SKM-1 (cell line): ENCODE results near the gene MOGAT3.
A peak's percentile ranks its signal among the peaks of the same experiment; 100 is the strongest.

Experiments used
- DNase-seq: peaks from one replicate; lab custom pipeline; 2025; ENCODE audit not compliant: unreplicated experiment; lab: John Stamatoyannopoulos, UW

Gene MOGAT3

DNA sequence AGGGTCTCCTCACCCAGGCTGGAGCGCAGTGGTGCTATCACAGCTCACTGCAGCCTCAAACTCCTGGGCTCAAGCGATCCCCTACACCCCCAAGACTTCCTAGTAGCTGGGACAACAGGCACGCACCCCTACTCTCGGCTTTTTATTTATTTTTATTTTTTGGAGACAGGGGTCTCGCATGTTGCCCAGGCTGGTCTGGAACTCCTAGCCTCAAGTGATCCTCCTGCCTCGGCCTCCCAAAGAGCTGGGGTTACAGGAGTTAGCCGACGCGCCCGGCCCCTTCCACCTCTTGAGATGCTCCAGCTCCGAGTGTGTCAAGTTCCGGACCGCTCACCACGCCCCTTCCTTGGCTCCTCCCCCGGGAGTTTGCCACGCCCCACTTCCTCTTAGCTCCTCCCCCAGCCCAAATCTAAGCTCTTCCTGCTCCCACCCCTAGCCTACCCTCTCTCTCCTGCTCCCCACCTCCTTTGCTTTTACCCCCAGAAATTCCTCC lies 27.0 kb downstream of the MOGAT3 start:
- DNase-seq, result no peak

DNA sequence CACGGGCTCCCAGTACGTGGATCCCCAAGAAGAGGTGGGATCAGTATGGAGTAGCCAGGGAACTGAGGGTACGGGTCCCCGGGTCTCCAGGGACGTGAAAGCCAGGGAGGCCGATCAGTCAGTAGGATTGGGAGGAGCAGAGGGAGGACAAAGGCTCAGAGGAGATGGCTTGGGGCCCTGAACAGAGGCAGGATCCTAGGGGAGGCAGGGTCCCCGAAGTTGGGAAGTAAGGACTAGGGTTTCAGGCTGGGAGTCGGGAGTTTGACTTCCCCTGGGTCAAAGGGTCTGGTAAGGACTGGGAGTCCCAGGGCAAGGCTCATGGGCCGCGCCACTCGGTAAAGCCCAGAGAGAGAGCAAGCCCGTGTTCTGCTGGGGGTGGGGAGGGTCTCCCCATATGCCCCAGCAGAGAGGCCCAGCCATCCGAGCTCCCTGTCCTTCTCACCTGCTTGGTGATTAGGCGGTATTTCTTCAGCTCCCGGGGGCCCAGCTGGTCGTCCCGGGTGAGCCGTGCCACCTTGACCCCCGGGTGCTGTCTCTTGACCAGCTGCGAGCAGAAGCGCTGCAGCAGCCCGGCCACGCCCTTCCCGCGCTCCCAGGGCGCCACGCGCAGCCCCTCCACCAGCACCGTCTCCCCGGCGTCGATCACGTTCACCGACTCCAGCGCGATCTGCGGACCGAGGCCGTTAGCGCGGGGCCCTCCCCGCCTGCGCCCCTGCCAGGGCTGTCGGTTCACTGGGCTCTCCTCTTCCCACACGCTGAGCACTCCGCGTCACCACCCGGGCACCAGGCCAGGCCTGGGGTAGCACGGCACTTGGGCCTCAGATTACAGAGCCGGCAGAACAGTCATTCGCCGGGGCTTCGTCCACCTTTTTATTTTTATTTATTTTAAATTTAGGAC lies 27.7 kb downstream of the MOGAT3 start:
- no peak for DNase-seq

DNA sequence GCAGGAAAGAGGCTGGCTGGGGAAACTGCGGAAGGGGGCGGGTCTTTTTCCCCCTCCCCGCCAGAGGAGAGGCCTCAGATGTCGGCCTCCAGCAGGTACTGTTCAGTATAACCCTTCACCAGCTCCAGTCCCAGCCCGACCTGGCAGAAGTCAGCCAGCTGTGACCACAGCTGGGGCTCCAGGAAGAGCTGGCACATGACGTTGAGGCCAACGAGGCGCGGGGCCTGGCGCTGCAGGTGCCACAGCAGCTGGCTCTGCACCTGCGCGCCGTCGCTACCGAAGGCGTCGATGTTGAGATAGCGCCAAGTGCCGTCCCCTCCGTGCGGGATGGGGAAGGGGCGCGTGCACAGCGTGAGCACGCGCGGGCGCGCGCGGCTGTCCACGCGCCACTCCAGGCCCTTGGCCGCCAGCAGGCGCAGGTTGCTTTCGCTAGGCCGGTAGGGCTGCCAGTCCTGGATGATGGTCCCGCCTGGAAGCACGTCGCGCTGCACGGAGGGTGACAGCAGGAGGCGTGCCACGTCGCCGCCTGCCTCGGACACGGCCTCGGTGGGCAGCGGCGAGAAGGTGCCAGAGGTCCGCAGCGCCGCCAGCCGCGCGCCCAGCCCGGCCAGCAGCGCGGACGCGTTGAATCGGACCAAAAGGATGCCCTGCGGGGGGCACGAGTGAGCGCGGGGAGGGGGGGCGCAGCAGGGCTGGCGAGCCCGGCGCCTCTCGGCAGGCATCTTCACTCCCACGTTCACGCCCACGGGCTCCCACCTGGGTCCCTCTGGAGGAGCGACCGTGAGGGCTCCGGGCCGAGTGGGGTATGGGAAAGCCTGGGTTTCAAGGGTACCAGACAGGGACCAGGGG lies 28.6 kb downstream of the MOGAT3 start:
- no peak for DNase-seq

DNA sequence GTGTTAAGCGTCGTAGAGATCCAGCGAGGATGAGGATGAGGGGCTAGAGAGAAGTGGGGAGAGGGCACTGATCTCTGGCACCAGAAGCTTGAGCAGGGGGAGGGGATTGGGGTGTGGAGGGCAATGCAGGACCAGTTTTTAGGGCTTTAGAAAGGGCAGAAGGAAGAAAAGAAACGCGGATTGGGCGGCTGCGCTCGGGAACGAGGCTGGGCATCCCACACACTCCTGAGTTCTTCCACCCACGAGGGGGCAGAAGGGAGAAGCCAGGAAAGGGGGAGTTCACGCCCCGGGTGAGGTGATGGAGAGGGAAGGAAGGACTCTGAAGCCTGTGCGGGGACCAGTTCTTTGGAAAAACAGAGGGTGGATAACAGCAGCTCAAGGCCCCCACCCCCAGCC lies 29.4 kb downstream of the MOGAT3 start:
- no peak for DNase-seq

DNA sequence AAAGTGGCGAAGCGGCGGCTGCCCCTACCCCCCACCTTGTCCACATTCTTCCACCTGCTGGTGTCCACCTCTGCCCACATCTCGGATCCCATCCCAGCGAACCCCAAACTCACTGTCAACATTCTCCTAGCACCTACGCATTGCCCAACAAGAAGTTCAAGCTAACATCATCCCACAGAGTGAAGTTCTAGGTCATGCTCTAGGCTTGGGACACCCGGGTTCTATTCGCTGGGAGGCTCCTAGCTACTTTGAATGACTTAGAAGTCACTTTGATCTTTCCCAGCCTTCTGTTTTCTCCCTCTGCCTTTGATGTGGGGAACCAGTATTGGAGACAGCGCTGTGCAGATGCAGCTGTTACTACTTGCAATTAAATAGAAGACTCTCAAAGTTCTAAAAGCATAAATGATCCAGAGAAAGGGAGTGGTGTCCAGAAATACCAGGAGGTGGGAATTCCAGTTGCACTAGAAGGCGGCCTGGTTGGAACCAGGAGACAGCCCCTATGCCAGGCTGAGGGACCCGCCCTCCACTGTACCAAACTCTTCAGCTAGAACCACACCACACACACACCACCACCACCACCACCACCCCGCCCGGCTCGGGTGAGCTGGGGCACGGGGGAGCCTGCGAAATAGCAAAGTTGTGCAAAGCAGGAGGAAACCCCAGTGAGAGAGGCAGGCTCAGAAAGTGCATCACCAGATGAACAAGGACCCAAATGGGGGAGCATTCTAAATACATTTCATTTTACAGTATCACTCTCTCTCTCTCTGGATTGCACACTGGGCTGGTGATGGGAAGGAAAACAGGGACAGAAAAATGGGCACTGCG lies 30.0 kb downstream of the MOGAT3 start:
- no peak for DNase-seq

DNA sequence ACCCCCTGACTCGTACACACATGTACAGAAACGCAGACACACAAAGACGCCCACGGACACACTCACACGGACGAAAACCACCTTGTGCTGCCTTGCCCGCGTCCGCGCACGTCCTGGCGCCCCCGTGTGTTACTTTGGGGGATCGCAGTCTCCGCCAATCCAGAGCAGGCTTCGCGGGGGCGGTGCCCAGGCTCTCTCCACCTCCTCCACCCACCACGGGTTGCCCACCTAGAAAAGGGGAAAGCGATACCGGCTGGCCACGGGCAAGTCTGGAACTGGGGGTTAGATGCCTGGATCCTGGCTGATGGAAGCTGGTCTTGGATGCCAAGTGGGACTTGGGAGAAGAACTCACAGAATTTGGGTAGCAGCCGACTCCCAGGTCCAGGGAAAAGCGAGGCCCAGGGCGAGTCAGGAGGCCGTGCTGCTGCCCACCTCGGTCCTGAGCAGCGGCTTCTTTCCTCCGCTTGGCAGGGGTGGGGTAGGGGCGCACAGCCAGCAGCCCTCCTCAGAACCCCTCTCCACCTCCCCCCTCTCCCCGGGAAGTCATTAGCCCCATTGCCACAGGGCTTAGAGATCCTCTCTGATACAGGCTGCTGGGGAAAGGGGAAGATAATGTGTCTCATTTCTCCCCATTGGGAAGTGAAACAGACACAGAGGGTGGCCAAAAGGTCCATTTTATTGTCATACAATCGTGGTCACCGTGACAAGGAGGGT lies 30.8 kb downstream of the MOGAT3 start:
- DNase-seq, result peak; percentile 52

DNA sequence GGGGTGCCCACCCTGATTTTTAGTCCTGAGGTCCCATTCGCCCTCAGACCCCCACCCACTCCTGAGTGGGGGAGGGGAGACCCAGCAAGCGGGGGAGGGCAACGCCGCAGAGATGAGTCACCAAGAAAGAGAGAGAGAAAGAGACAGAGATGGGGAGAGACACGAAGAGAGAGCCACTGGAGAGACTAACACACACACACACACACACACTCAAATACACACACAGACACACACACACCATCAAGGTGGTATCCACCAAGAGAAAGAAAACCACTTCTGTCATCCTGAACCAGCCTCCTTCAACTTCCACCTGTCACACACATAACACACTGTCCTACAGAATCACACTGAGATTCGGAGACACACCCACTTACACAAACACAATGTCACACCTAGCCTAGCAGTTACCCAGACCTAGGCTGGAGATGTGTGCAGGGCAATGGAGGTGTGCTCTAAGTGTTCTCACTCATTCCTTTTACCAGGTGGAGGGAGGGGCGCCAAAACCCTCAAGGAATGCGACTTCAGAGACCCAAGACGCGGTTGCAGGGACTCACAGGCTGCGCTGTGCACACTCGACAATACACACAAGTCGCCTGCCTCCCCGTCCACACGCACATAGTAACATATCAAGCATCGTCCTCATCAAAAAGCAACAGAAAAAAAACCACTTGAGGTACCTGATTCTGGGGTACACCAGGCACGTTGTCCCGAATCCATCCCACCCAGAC lies 31.6 kb downstream of the MOGAT3 start:
- no peak for DNase-seq

DNA sequence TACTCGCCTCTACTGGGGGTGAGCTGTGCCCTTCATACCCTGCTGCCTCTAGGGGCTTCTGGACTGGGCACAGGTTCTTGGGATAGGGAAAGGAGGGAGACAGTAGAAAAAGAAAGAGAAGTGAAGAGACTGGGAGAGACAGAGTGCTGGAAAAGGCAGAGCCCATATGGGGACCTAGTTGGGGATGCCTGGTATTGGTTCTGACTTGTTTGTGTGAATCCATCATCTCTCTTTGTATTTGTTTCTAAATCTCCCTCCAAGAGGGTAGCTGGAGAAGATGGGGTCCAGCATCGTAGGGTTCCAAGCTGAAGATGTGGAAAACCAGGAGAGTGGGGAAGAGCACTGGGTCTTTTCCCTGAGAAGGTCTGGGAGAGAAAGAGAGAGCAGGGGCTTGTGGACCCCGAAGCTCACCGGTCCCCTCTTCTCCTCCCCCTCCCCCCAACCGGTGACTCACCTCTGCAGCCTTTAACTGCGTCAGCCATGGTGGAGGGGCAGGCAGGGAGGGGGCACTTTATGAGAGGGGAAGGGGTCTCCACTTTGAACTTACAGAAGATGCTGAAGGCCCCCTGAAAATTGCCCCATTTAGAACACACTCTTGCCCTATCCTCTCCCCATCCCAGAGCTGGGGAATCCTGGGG lies 32.3 kb downstream of the MOGAT3 start:
- no peak for DNase-seq

DNA sequence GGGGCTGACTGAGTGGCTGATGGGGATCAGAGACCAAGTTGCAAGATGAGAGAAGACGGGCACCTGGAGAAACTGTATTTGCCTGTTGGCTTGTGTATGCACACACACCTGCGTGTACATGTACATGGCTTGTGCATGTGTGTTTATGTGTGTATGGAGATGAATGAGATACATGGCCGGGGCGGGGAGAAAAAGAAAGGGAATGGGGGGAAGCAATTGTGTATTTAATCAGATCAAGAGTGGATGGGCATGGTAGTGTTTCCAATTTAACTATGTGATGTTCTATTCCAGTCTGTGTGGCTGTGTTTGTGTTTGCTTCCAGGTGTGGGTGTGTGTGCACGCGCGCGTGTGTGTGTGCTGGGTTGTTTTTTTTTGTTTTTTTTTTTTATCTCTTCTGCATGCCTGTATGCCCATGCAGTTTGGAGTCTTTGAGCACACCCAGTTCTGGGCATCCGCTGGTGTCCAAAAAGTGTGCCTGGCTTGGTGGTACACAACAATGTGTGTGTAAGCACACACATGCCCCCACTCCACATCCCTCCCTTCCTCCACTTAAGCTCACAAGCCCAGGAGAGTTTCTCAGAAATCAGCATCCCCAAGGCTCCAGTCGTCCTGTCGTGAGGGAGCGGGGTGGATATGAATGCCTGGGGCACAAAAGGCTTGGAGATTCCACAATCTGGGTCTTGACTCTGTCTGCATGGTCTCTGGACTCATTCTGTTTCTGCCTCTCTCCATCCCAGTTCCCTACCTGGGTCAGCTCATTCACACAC lies 33.0 kb downstream of the MOGAT3 start:
- DNase-seq, result no peak

DNA sequence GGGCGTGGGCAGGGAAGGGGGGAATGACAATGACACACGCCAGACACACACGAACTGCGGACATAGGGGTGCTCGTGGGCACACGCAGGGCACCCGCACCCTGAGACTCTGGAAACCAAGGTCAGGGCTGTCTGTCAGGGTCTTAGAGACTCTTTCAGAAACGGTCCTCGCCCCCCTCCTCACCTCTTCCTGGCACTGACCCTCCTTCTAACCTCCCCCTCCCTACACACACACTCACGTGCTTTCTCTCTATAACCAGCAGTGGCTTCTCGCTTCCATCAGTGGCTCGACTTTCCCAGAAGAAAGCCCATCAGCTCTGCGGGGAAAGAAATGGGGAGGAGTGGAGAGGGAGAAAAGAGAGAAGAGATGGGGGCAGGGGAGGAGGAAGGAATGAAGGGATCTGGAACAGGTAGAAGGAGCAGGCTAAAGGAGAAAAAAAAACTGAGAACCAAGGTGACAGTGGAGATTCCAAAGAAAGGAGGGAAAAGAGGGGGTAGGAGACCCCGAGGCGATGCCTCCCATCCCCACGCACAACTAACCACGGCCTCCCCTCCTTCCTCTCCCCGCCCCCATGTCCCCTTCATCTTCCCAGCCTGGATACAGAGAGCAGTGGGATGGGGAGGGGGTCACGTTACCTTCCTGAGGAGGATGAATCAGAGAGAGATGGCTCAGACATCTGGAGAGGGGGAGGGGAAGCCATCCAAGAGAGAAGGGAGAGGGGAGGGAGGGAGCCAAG lies 33.8 kb downstream of the MOGAT3 start:
- no peak for DNase-seq

DNA sequence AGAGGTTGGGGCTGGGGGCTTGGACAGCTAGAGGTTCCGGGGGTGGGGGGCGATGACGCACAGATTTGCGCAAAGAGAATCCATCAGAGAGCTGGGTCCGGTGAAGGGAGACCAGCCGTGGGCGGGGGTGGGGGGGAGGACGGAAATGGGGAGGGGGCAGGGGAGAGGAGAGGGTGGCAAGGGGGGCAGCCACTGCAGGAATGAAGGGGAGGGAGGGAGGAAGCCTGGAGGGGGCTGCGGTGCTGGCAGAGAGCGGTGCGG lies 34.3 kb downstream of the MOGAT3 start:
- DNase-seq, result no peak

DNA sequence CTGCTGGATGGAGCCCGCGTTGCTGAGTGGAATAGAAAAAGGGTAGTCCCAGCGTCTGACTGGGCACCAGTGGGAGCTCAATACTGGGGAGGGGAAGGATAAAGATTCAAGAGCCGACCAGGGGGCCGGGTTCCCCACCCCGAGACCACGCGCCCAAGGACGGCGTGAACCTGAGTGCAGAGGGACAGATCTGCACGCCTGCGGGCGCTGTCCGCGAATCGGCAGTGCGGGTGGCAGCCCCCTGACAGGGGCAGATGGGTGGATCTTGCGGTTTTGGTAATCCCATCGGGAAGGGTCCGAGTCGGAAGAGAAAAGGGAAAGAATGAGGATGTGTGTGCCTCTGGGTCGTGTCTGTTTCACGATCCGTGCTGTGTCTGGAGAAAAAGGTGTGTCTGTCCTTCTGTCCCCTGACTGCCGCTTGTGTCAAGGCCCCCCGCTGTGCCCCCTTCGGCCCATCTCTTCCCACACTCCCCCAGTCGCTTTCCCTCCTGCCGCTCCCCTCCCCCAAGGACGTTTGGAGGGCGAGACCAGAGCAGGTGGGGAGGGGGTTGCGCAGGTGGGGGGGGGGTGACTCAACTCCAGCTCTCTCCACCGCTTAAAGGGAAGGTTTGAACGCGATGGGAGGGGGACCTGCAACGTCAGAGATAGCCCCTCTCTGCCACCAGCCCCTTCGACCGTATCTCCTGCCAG lies 34.7 kb downstream of the MOGAT3 start:
- no peak for DNase-seq

DNA sequence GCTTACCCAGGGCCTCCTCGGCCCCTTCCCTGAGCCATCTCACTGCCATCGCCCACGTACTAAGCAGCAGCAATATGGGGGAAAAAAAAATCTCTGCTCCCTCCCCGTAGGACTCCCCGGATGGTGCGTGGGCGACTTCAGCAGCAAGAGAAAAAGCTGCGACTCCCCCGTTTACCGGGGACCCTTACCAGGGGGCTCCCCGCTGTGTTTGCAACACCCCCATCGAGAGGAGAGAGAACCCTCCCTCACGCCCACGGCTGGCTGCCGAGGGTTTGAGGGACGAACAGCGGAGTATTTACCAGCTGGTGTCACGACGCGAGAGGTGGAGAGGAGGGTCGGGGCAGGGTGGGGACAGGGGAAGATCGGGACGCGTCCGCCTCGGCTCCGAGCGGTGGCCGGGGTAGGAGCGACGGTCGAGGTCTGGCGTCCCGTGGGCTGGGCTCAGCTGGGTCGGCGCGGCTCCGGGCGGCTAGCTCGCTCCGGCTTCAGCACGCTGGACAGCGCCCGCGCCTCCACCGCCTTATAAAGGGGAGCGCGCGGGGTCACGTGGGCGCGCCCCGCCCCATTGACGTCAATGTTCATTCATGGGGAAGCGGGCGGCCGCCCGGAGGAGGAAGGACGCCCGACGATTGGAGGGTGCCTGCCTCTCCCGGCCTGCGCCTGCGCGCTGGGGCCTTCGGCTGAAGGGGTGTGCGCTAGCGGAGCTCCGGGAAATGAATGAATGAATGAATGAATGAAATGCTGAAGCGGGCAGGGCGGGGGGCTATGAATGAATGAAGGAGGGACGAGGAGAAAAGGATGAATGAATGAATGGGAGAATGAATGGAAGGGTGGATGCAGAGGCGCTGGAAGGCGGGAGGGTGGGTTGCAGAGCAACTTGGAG lies 35.5 kb downstream of the MOGAT3 start, which contains the start of gene VGF:
VGF (minus strand) TSS at position 495 of the 883 bp plus-strand sequence. CDS start 726 bp downstream, outside the sequence.
- peak; percentile 54 for DNase-seq

DNA sequence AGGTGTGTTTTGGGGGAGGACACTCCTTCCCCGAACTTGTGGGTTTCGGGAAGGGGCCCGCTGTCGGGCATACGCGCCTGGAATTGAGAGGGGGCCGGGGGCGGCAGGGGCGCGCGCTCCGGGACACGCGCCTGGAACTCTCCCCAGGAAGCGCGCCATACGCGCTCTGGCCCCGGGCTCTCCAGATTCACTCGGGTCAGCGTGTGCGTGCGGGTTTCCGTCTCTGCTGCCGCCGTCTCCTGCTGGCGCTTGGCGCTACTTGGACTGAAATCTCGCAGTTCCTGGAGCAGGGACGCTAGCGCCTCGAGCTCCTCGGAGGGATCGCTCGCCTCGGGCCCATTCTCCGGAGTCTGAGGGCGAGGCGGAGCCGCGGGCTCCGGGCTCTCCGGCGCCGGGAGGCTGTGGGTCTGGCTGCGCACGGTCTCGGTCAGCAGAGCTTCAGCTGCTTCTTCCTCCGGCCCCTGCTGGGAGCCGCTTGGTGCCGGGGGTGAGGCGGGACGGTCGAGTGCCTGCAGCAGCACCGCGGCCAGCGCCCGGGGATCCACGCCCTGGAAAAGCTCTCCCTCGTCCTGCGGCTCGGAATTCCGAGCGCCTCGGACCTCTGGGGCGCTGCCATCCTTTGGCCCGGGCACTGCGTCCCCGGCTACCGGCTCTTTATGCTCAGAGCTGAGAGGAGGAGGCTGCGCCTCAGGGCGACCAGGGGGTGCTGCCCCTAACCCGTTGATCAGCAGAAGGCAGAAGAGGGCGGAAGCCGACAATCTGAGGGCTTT lies 36.6 kb downstream of the MOGAT3 start:
- DNase-seq, result no peak

DNA sequence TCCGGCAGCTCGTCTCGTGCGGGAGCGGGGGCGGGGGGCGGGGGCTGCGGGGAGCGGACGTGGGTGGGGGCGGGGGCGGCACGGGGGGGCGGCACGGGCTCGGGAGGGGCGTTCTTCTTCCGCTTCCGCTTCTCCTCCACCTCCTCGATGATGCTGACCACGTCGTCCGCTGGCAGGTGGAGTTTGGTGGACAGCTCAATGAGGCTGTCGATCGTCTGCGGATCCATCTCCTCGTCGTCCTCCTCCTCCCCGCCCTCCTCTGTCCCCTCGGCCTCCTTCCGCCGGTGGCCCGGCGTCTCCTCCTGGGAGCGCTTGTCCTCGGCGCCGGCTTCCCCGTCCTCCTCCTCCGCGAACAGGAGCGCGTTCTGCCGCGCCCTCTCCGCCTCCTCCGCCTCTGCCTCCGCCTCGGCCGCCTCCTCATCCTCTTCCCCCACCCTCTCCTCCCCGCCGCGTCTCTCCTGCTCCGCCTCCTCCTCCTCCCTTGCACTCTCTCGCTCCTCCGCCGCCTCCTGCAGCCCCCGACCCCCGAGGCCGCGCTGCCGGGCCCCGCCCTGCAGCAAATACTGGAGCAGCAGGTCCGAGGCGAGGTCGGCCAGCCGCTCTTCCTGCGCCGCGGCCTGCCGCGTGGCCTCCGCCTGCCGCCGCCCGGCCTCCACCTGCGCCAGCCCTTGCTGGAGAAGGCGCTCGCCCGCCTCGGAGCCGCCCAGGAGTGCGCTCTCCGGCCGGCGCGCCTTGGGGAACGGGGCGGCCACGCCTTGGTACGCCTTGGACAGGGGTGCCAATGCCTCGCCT lies 37.4 kb downstream of the MOGAT3 start:
- DNase-seq, result no peak
